GM19455 (cell line): ENCODE data around the gene UROC1.

Source experiments
- ATAC-seq: cut with Tn5 transposase; IDR thresholded peaks from one replicate; pipeline ENCODE4 v1.9.1; 2021; ENCODE audit not compliant: unreplicated experiment

Gene UROC1

DNA sequence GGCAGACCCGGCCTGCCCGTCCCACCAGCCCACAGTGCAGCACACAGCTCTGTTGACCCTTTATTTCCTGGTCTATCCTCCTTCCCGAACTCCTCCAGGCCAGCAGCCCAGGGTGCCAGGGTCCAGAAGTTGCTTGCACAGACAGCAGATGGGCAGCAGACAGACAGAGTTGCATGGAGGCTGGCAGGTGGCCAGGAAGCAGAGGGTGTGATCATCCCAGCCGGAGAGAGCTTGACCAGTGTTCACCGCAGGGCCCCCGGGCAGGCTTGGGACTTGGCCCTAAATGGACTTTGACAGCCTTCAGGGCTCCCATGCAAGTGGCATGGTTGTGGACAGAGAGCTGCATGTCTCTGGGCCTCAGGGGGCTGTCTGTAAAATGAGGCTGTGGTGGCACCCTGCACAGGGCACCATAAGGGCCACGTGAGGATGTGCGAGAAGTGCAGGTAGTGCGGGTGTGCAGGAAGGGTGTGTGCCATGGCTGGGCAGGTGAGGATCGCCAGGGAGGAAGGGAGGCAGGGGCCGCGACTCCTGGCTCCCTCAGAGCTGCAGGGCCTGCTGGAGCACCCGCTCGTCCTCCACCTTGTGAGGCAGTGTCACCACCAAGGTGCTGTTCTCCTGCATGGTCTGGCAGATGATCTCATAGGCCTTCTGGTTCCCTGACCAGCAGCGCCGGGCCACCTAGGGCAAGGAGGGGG lies 35.6 kb downstream of the UROC1 start:
- ATAC-seq = no peak

DNA sequence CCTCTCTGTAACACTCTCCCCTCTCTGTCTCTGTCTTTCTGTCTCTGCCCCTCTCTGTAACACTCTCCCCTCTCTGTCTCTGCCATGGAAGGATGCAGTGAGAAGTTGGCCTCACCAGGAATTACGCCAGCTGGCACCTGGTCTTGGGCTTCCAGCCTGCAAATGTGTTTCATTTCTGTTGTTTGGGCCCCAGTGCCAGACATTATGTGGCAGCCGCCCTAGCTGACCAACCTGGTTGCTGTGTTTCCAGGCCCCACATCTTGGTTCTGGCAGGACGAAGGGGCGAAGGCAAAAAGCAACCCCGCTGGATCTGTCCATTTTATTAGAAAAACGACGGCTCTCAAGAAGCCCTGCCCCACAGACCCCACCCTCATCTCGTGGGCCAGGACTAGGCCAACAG lies 36.7 kb downstream of the UROC1 start:
- no peak for ATAC-seq

DNA sequence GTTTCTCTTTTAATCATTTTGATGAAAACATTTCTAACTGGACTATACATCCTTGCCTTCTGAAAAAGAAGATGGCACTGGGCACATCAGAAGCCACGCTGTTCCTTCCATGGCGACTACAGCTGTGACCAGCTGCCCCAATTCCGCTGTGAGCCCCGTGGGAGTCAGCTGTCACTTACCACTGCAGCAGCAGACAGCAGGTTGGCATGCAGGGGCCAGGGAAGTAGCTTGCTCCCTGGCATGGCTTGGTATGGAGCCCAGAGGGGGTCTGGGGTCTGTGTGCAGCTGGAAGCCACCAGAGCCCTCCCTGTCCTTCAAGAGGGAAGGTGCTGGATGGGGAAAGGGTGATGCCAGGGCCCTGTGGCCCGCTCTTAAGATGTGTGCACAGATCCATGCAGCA lies 37.4 kb downstream of the UROC1 start:
- ATAC-seq = no peak

DNA sequence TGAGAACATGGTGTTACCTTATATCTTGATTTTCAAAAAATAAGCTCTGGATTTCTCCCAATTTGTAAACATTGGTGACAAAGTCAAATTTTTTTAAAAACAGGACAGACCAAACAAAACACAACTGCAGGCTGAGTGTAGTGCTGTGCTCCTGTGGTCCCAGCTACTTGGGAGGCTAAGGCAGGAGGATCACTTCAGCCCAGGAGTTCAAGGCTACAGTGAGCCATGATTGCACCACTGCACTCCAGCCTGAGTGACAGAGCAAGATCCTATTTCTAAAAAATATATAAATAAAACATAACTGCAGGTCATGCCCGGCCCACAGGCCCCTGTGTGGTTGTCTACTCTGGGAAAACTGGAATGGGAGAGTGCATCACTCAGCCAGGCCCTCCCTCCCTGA lies 37.9 kb downstream of the UROC1 start:
- no peak for ATAC-seq

DNA sequence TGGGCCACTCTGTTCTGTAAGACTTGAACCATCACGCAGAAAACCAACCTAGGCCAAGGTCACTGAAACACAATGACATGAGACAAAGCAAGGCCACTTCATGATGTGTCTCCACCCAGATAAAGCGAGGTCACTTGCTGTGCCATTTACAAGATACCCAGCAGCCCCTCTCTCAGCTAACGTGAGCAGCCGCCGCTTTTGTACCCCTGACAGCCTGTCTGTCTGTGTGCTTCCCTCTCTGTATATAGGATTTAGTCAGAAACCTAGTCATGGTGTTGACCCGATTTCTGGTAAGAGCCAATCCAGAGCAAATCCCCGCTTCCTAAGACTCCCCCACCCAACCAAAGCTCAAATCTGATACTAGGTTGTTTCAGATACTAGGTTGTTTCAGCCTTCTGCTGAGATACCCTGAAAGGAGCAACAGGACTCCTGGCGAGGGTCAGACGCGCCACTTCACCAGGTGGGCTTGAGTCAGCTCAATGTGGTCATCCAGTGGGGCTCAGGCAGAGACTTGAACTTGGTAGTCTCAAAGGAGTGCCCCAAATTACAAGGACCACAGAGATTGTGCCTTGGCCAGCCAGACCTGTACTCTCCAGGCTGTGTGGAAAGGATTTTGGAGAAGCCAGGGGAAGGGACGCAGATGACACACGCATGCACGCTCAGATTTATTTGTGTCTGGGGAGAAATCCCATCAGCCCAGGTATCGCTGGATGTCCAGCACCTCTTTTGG lies 38.8 kb downstream of the UROC1 start:
- ATAC-seq = no peak

DNA sequence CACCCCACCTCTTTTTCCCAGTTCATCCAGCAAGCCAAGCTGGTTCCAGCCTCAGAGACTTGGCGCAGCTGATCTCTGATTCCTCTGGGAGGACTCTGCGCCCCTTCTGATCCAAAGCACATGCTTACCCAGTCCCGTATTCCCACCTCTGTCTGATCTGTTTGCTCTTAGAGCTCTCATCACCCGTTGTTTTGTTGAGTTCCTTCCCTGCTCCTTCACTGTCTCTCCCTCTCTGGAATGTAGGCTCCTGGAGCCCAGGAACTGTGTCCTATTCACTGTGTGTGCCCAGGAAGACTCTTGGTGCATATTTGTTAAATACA lies 40.6 kb downstream of the UROC1 start:
- no peak for ATAC-seq

DNA sequence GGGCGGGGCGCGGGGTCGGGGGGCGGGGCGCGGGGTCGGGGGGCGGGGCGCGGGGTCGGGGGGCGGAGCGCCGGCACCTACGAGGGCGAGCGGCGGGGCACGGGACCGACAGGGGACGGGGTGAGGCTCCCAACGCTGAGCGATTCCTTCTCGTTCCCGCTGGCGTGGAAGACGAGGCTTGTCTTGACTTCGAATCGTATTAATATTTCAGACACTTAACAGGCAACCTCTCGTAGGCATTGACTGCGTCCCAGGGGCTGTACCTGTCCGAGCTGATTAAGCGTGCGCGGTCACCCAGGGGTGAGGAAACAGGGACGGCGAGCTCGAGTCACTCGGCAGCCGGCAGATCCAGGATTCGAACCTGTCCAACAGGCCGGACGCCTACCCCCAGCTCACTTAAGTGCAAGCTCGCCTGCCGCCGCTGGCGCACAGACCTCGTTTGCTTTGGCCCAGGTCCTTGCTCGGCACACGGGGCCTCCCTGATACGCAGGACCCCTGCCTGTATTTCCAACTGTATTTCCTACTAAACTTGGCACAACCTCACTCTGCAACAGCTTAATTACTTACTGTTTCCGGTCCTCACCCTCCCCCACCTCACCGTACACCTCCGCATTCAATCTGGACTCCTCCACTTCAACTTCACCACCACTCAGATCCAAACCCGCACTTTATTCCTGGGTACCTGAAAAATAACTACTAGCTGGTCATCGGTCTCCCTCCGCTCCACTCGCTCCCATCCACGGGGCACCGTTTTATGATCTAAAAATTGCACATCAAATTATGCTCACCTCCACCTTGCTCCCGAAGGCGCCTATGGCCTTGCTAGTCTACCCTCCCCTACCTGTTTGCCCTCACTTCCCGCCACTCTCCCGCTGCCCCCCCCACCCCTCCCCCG lies 41.2 kb downstream of the UROC1 start:
- ATAC-seq = peak; percentile 23

DNA sequence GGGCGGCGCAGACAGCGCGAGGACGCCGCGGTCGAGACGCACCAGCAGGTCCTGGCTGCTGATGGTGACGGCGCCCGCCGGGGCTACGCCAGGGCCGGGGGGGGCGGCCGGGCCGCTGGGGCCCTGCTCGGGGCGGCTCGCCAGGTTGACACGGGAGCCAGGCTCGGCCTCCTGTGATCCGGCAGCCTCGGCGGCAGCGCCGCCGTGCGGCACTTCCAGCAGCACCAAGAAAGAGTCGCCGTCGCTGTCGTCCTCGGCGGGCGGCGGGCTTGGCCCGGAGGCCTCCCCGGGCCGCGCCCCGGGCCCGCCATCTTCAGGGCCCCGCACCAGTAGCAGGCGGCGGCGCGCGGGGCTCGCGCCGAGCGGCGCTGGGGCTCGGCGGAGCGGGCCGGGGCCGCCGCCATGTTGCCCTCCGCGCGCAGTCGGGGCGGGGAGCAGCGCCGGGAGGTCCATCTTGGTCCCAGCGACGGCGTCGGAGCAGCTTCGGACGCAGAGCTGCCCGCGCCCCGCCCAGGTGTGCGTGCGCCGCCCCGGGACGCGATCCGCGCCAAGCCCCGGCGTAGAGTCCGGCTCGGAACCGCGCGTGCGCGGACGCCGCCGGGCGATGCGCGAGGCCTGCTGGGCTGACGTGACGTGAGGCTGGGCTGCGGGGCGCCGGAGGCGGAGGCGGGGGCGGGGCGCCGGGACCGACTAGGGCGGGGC lies 42.0 kb downstream of the UROC1 start, which contains the start of gene ZXDC:
TSS of gene ZXDC (minus strand) at position 479 of the 702 bp plus-strand sequence. CDS start at position 453, 26 bp downstream.
- ATAC-seq = peak; percentile 77

DNA sequence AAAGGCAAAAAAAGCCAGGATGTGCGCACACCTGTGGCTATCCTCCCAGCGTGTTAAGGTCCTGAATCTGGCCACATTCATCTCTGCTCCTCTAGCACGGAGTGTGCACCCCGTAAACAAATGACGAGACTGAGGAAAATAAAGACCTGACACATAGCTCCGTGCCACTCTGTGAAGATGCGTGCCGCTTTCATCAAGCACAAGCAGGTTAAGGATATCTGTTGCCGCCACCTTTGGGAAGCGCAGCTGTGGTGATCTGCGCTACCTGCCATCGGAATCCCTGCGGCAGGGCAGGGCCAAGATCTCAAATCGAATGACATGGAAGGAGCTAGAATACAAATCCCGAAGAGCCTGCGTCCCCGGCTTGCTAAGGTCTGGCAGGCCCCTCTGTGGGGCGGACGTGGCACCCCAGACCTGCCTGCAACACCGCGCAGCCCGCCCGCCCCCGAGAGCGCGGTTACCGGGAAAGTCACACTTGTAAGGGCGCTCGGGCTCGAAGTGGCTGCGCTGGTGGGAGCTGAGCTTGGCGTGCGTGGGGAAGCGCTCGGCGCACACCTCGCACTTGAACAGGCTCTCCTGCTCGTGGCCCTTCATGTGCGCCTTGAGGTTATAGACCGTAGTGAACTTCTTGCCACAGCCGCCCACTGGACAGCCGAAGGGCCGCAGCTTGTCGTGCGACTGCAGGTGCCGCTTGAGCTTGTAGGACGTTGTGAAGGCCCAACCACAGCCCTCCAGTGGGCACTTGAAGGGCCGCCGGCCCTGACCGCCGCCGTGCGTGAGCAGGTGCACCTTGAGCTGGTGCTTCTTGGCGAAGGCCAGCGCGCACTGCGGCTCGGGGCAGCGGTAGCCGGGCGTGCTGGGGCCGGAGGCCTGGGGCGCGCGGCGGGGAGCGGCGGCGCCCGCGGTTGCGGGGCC lies 42.8 kb downstream of the UROC1 start:
- ATAC-seq = peak; percentile 30

DNA sequence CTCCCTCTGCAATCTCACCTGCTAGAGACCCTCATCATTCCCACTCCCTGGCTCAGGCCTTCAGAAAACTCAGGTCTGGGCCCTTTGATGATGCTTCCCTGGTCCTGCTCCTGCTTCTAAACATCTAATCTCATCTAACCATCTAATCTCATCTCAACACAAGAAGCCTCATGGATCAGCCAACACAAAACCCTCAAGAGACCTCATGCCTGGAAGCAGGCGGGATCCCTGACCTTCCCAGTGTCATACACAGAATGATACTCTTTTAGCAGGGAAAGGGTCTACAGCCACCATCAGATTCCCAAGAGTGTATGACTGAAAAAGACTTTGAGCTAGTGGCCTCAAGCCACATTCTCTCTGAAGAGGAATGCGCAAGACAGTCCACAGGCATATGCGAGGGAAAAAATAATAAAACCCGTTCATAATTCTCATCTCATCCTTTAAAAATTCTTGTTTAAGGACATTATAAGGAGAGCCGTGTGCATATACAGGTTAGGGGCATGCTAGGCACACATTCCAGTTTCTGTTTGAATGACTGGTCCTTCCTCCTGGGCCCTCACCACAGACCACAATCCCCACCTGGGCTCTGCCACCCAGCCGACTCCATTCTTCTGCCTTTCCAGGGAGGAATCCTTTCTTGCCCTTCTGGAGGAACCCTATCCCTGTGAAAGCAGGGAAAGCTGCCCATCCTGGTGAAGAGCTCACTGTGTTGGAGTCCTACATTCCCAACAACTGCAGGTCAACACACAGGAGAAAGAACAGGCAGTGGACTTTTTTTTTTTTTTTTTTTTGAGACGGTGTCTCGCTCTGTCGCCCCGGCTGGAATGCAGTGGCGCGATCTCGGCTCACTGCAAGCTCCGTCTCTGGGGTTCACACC lies 44.0 kb downstream of the UROC1 start:
- ATAC-seq = no peak

DNA sequence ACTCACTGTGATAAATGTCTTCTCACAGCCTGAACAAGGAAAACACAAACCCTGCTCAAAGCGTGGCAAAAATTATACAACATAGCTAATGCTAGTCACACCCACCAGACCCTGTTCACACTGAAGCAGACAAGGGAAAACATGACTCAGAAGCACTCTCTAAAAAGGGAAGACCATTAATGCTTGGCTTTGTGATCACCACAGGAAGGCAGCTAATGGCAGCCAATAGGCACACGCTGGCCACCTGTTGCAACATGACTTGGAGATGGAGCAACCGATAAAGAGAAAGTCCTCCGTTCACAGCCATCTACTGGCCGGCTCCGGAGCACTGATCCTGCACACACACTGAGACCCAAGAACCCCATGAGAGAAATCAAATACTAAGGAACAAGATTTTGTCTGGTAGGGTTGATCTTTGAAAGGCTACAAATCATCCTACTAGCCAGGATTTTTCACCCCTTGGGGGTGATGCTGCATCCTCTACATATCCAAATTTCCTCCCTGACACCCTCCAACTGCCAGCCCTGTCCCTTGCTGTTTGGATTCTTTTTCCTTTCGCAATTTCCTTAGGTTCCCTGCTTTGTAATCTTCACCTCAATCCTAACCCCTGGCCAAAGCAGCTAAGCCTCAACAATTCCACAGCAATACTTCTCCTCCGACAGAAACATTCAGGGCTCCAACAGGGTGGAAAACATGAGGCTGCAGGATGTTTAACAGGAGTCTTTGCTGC lies 45.1 kb downstream of the UROC1 start:
- no peak for ATAC-seq

DNA sequence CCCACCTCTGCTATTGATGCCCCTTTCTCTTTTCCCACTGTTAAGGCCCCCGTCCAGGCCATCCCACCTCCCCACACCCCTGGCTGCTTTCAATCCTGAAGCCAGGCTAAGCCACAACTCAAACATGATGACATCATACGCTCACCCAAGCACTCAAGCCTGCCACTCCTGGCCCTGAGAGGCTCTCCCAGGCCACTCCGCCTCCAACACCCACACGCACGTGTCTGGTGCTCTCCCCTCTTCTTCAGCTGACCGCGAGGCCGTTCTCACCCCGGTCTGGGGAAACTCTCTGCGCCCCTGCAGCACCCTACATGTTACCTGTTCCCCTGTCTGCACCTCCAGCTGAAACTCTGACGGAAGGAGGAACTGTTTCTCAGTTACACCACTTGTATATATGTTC lies 48.1 kb downstream of the UROC1 start:
- no peak for ATAC-seq

DNA sequence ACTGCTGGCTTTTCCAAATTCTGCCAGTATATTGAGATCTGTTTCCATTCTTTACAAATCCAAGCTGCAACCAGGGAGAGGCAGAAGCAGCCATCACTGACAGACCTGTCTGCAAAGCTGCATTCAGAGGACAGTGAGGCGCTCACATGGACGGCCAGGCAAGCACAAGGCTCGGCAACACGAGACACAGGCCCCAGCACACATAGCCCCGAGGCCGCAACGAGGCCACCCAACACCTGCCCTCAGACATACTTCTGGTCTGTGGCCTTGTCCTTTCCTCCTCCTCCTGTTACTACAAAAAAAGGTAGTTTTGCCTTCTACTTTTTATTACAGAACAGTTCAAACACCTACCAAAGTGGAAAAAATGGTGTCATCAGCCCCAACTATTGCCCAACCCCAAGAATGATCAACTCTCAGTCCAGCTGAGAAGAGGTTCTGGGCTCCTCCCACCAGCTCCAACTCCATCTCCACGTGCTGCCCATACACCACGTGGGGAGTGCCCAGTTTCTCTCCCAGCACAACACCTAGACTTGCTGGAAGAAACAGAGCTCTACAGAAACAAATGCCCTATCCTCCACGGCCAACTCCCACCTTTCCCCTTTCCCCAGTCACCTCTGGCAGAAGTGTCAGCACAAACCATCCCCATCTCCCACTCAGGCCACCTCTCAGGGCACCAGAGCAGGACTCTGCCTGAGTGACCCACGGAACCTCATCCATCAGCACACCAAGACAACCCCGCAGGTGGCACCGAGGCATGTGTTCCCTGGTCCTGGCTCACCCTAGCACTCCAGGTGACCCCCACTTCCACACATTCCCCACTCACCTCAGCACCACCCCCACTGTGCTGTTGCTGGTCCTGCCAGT lies 49.3 kb downstream of the UROC1 start:
- ATAC-seq = no peak

DNA sequence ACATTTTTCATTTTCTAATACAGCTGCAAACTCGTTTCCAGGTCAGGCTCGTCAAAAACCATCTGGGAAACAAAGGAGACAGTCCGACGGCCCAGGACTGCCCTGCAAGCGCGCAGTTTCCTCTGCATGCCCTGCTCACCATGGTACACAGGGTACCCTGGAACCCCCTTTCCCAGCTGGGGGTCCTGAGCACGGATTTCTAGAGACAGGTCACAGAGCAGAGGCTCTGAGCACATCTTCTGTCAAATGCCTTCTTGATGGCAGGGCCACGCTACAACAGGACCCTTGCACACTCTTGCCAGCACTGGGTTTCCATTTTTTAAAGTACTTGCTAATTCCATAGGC lies 50.0 kb downstream of the UROC1 start:
- no peak for ATAC-seq

DNA sequence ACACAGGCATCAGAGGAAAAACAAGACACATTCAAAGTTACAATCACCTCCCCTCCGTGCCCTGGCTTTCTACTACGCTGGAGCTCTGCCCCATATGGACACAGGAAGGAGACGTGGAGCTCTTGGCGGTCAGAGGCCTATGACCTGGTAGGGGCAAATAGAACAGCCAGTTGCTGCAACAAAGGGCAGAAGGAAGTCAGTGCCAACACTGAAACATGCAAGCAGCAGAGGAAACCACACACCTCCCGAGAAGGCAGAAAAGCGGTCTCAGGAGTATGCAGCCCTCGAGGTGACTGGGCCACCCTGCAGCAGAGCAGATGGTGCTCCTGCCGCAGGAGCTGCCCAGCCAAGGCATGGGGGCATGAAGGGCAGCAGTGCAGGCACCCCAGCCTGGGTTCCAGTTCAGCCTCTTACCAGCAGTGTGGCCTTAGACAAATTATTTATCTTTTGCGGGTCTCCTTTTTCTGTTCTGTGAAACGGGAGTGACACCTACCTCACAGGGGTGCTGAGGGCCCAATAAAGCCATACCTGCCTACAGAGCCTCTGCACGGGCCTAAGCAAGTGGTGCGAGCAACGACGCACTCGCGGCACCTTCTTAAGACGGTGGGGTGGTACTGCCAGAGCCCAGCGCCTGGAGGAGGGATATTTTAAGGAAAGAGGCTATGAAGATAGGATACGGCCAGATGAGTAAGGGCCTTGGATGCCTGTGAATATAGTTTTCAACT lies 50.5 kb downstream of the UROC1 start:
- no peak for ATAC-seq

DNA sequence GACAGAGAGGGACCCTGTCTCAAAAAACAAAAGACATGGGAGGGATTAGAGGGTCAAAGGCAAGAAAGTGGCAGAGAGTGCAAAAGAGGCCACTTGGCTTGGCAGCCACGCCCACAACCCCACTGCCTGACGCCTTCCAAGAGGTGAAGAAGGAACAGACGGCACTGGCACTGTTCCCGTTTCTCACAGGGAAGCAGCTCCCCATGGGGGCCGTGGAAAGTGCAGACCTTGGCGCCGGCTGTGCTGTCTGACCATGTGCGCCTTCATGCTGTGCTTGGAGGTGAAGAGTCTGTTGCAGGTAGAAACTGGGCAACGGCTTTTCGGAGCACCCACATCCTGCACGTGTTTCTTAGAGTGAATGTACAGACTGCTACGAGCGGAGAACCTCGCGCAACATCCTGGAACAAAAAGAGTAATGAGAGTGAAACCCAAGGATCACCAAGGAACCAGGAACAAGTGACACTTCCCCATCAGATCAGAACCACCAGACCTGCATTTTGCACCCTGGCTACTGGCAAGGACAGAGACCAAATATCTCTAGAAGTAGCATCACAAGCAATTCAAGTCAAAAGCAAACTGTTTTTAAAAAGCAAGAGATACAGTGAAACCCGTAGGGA lies 51.5 kb downstream of the UROC1 start:
- ATAC-seq = no peak

DNA sequence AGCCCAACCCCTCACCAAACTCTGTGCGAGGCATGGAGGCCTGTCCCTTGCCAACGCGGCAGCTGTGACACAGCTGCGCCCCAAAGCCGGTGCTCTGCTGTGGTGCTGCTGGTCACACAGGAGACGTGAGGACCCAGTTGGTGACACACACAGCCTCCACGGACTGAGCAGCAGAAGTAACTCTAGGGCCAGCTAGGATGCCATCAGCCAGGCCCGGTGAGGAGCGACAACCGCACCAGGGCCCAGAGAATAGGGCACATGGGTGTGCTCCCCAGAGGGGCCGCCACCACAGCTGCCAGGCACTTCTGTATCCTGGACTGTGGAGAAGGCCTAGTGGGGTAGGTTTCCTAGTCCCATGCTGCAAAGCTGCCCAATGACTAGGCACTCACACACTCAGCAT lies 52.6 kb downstream of the UROC1 start:
- no peak for ATAC-seq
